Bronchial epithelial cell (primary cell): ENCODE measurements around the gene CSNK1G1. TPM values are rescaled to one million over a fixed set of nuclear protein-coding genes. Genes with fewer than 3 reads are reported as not detected.
A peak's percentile ranks its signal among the peaks of the same experiment; 100 is the strongest.

ENCODE experiments used
- DNase-seq: peaks from one replicate; pipeline ENCODE4 v3.0.0-alpha.2; 2010; ENCODE audit warnings: low read depth
- FAIRE-seq: peaks from 2 replicates; lab custom pipeline; 2011; peaks lifted over from hg19 to GRCh38; lab: Jason Lieb, UNC
- H3K27me3 ChIP-seq: 2 replicates; pipeline ENCODE4 v1.5.1; 2011; ENCODE audit warnings: low read length; ENCODE audit not compliant: control insufficient read depth, insufficient read depth
- H3K36me3 ChIP-seq: 2 replicates; pipeline ENCODE4 v1.5.1; 2011; ENCODE audit warnings: low read length; ENCODE audit not compliant: control insufficient read depth, insufficient read depth
- H3K4me3 ChIP-seq: 2 replicates; pipeline ENCODE4 v1.5.1; 2011; ENCODE audit warnings: mild to moderate bottlenecking, low read depth, low read length, control low read depth
- CTCF ChIP-seq: IDR thresholded peaks from 2 replicates; pipeline ENCODE4 v1.5.1; 2011; ENCODE audit warnings: mild to moderate bottlenecking, moderate library complexity, low read length, control low read depth, inconsistent platforms; ENCODE audit not compliant: insufficient read depth, severe bottlenecking
- total RNA-seq: library from RNA; depleted of rRNA; stranded (reverse); fragments of >200 nt; gene quantifications from 2 replicates; pipeline ENCODE4 v1.2.1, GENCODE V29; 2014

Gene CSNK1G1
- total RNA-seq, 1 donor from 2014 or later: 26.3 TPM

GRCh38 chr15:64157599-64158125 lies 198.3 kb downstream of the CSNK1G1 start:
- FAIRE-seq (no peak), DNase-seq (no peak)
- Histone ChIP-seq H3K36me3 (peaks cover 46% of the 10 kb centered on the region), H3K4me3 (no peak overlapping the region), H3K27me3 (no peaks in the 10 kb centered on the region)
- TF ChIP-seq CTCF: no peak

- H3K27me3 ChIP-seq: no peaks in the 10 kb centered on the region
- DNase-seq (no peak), FAIRE-seq (no peak)
- no peak overlapping the region for H3K4me3 ChIP-seq
- TF ChIP-seq CTCF: no peak
- H3K36me3 ChIP-seq: peaks cover 46% of the 10 kb centered on the region
Measured at GRCh38 chr15:64156652-64157331, 199.2 kb downstream of the CSNK1G1 start.

GRCh38 chr15:64155802-64156651 lies 199.9 kb downstream of the CSNK1G1 start:
- H3K4me3 ChIP-seq: no peak overlapping the region
- no peak for FAIRE-seq
- no peak for TF ChIP-seq CTCF
- no peaks in the 10 kb centered on the region for H3K27me3 ChIP-seq
- H3K36me3 ChIP-seq: peaks cover 41% of the 10 kb centered on the region
- no peak for DNase-seq

GRCh38 chr15:64153480-64154367 lies 202.2 kb downstream of the CSNK1G1 start:
- H3K36me3 ChIP-seq: peaks cover 29% of the 10 kb centered on the region
- TF ChIP-seq CTCF: peak; percentile 100
- no peak overlapping the region for H3K4me3 ChIP-seq
- DNase-seq (peak; percentile 64), FAIRE-seq (no peak)
- H3K27me3 ChIP-seq: no peaks in the 10 kb centered on the region

GRCh38 chr15:64152507-64153387 lies 203.2 kb downstream of the CSNK1G1 start:
- FAIRE-seq: no peak

More at GRCh38 chr15:64152507-64153387, 203.2 kb downstream of the CSNK1G1 start:
- no peak for DNase-seq
- TF ChIP-seq CTCF: no peak
- Histone ChIP-seq H3K4me3 (no peak overlapping the region), H3K36me3 (peaks cover 19% of the 10 kb centered on the region), H3K27me3 (no peaks in the 10 kb centered on the region)
